Occipital lobe (tissue), 2 donors: ENCODE results near the gene PLN. TPM values are rescaled to one million over a fixed set of nuclear protein-coding genes. Genes with fewer than 3 reads are reported as not detected.
A peak's percentile ranks its signal among the peaks of the same experiment; 100 is the strongest.

ENCODE experiments used
- DNase-seq: peaks from one replicate; lab custom pipeline; 2025; lab: John Stamatoyannopoulos, UW
- total RNA-seq: library from RNA; depleted of rRNA; stranded (reverse); fragments of >200 nt; gene quantifications from one replicate; pipeline ENCODE4 v1.2.3, GENCODE V29; 2014

Gene PLN
- 0.47 TPM for total RNA-seq

DNA sequence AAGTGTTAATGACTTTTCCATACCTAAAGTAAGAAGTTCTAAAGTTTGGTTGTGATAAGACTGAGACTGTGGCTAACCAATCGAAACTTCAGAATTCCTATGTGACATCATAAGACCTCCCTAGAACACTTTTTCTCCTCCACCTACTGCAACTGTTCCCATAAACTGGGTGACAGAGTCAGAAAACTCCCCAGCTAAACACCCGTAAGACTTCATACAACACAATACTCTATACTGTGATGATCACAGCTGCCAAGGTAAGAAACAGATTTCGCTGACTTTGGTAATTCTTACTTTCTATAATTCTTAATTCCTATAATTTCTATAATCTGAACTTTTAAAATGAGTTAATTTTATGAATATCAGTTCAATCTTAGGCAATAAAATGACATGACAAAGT lies at the start of gene PLN:
PLN (plus strand) TSS at position 161 of the 400 bp plus-strand sequence. CDS start 10,626 bp downstream, outside the sequence.
- no peak for DNase-seq

- no peak for DNase-seq
These were observed 47.7 kb upstream of the PLN start for GRCh38 chr6:118500130-118501015.

DNA sequence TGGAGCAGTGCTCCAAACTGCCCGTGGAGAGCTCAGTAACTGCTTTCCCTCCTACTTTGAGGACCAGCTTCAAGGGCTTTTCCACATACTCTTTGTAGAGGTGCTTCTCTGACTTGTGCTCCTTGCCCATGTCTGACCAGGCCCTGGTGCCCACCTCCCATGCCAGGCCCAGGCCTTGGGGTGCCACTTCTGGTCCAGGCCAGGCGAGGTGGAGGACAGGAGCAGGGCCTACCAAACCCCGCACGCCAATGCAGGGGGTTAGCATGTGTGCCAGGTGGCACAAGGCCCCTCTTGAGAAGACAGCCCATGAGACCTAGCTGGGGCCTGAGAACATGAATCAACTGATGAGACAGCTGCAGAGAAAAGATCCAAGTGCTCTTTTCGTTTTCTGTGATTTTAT lies 47.0 kb upstream of the PLN start:
- no peak for DNase-seq

GRCh38 chr6:118501765-118502164 lies 46.3 kb upstream of the PLN start:
- no peak for DNase-seq

DNA sequence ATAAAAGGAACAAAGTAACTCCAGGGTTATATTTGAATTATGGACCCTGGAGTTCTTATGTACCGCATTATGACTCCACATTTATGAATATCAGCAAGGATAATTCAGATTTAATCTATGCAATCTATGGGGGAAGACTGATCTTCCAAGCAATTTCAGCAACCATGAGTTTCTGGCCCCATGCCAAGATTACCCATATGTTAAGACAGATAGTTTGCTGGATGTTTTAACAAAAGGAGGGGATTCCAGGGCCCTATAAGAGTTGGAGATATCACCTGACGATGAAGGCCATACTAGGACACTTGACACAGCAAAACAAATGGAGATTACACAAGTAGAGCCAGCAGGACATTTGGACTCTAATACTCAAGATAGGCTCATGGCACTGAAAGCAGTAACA lies 45.9 kb upstream of the PLN start:
- DNase-seq, result no peak

- DNase-seq, result no peak
These were observed 43.5 kb upstream of the PLN start for GRCh38 chr6:118504611-118505010.

- DNase-seq, result no peak
These were observed 42.4 kb upstream of the PLN start for GRCh38 chr6:118505656-118506055.

GRCh38 chr6:118506071-118506638 lies 41.9 kb upstream of the PLN start:
- DNase-seq, result no peak

- no peak for DNase-seq
These were observed 40.5 kb upstream of the PLN start for GRCh38 chr6:118507636-118508035.

- peak; percentile 10 for DNase-seq
These were observed 39.0 kb upstream of the PLN start for GRCh38 chr6:118509009-118509617.

- no peak for DNase-seq
These were observed 36.0 kb upstream of the PLN start for GRCh38 chr6:118511930-118512715.

- DNase-seq, result no peak
These were observed 33.4 kb upstream of the PLN start for GRCh38 chr6:118514689-118515088.

DNA sequence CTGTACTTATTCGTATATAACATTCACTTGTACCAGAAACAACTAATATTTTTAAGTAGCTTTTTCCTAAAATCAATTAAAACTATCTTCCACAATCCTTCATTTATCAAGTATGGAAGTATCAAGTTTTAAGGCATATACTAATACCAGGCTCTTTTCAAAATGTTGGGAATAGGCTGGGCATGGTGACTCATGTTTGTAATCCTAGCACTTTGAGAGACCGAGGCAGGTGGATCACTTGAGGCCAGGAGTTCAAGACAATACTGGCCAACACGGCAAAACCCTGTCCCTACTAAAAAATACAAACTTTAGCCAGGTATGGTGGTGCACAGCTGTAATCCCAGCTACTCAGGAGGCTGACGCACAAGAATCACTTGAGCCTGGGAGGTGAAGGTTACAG lies 25.7 kb upstream of the PLN start:
- DNase-seq, result no peak

DNA sequence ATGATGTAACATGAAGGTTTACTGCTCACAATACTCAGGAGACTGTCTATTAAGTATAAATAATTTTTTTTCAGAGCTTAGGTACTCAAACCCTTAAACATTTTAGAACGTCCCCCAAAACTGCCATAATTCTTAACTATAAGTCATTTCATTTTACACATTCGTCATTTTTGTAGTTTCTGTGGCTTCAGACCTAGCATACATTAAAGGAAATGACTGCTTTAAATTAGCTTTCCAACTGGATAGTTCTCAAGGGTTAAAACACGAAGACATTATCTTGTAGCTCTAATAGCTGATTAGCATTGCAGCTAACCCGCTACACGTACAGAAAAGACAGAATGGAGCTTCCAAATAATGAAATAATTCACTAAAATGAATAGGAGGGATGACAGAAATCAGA lies 24.9 kb upstream of the PLN start:
- DNase-seq, result no peak

DNA sequence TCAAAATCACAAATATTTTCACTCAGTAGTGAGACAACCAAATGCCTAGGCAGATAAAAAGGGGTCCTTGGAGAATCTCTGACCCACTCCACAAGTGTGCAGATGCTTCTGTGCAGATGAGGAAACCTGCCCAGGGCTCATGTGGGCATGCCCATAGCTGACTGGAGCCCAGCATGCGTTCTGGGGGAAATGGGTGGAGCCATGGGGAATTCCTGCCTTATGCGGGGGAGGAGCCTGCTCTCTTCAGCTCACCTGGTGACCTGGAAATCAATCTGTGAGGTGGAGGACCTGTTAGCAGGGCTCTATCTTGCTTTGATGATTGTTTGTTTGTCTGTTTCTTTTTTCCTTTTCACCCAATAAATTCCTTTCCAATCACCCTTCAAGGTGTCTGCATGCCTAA lies 23.4 kb upstream of the PLN start:
- DNase-seq, result no peak

DNA sequence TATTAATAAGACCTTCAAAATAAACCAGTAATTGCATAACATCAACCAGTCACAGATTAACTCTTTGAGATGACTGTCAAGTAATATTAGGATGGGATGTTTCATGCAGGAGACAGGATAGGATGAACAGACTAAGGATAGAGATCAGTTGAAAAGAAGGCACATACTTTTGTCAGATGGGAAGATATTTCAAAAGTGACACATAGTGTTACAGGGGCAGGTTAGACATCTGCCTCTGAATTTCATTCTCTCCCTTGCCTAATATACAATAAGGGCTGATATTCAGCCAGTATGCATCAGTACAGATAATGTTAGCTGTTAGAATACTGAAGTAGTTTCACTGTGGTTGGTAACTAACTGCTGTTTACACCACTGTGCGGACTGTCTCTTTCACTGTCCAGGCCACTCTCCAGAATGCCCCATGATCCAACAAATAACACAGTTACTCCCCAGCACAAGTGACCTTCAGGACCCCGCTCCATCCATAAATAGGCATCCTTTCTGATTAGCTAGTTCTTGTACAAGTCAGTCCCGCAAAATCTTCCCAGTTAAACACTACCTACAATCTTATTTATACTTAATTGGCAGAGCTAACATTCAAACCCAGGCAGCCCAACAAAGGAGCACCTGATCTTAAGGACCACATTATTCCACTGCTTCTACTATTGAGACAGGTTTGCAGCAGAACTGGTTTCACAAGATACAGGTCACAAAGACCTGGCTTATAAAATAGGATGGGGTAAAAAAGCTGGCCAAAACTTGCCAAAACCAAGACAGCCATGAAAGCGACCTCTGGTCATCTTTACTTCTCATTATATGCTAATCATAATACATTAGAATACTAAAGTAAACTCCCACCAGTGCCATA lies 21.9 kb upstream of the PLN start:
- no peak for DNase-seq

DNA sequence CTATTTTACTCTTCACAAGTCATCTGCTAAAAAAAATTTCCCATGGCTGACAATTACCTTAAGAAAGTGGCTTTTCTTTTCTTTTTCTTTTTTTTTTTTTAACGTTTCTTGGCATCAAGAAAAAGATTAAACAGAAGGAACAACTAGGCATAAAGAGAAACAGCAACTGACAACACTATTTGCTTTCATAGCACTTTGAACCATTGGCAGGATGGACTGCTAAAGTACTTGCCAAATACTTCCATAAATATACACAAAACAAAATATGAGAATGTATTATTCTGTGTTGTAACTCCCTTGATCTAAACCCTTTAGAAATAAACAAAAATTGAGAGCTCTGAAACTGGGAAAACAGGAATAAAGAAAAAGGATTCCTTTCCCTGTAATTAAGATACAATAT lies 20.0 kb upstream of the PLN start:
- no peak for DNase-seq

- DNase-seq, result no peak
These were observed 18.3 kb upstream of the PLN start for GRCh38 chr6:118529756-118530155.

DNA sequence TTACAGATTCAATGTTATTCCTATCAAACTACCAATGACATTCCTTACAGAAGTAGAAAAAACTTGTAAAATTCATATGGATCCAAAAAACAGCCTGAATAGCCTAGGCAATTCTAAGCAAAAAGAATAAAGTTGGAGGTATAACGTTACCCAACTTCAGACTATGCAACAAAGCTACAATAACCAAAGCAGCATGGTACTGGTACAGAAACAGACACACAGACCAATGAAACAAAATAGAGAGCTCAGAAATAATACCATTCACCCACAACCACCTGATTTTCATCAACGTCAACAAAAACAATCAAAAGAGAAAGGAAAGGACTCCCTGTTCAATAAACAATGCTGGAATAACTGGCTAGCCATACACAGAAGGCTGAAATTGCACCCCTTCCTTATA lies 17.2 kb upstream of the PLN start:
- no peak for DNase-seq

GRCh38 chr6:118535176-118535844 lies 12.8 kb upstream of the PLN start:
- DNase-seq, result no peak
